Stimulated activated CD4-positive, alpha-beta T cell treated with anti-CD3 and anti-CD28 coated beads, TNF-alpha, amount 100 ng/mL, for 1 hour (primary cell): Measurements from ENCODE around the gene PEPD.

ENCODE experiments used
- DNase-seq, 3 donors: peaks; one replicate each; pipeline ENCODE4 v3.0.0-alpha.2; 2020; ENCODE audit warnings: low read depth in 3 of 3, low spot score in 1 of 3

The PEPD gene

GRCh38 chr19:33397536-33398360 lies 123.8 kb downstream of the PEPD start:
- no peak for DNase-seq

DNA sequence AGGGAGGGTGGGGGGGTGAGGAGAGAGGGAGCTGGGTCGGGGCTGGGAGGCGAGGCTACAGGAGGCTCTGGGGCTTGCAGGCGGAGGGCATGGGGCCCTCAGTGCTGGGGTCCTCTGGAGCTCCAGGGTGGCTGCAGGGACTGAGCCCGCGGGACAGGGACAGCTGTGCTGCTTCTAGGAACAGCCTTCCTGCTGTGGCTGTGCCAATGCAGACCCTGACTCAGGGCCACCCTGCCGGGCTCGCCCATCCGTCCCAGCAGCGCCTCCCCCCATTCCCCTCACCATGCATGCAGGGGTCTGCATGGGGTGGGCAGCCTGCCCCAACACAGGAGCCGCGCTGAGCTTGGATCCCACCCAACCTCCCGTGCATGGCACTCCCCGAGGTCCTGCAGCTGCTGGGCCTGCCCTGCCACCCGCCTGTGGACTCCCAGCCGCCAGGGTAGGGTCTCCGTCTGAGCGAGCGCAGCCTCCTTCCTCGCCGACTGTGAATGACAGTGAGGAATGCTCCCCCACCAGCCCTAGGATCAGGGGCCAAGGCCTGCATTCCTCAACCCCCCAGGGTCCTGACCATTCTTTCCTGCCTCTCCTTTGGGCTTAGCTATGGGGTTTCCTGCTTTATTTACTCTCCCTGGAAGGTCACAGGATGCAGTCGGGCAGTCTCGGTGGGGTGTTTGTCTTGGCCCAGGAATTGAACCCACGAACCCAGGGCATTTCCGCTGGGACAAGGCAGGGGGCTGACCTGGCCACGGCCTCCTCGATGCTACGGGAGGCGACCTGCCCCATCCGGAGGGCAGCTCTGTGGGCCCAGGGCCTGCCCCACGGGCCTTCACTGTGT lies 124.7 kb downstream of the PEPD start:
- DNase-seq: no peak

DNA sequence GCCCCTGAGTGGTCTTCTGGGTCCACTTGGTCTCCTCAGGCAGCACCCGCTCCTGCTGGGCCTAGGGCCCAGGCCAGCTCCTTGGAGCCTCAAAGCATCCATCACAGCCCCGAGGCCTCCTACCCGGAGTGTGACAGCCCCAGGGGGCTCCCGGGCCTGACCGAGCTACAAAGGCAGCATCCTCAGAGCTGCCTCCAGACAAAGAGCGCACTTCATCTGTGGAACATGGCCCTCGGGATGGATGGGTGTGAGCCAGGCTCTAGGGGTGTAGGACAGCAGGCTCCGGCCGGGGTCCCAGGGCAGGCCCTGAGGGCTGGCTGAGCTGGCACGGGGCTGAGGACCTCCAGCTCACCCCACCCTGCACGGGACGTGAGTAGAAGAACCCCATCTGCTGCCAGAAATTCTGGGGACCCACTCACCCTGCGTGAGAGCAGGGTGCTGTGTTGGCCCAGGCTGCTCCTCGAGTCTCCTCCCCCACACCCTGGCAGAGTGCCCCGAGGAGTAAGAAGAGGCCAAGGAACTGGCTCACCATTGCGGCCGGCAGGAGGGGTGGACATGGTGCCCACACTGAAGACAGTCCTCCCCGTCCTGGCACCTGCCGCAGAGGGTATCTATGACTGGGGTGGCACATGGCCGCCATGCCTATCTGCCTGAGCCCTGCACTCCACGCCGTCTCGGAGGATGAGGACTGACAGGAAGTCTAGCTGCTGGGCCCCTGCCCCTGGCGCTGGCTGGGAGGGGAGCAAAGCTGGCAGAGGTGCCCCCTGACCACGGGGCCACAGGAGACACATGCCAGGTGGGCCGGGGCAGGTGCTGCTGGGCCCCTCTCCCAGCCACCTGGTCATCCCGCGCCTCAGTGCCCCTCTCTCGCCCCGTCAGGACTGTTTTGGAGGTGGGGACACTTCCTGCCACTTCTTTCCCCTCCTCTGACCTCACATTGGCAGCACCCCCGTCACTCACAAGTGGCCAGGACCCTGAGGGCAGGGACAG lies 125.7 kb downstream of the PEPD start:
- DNase-seq: no peak

DNA sequence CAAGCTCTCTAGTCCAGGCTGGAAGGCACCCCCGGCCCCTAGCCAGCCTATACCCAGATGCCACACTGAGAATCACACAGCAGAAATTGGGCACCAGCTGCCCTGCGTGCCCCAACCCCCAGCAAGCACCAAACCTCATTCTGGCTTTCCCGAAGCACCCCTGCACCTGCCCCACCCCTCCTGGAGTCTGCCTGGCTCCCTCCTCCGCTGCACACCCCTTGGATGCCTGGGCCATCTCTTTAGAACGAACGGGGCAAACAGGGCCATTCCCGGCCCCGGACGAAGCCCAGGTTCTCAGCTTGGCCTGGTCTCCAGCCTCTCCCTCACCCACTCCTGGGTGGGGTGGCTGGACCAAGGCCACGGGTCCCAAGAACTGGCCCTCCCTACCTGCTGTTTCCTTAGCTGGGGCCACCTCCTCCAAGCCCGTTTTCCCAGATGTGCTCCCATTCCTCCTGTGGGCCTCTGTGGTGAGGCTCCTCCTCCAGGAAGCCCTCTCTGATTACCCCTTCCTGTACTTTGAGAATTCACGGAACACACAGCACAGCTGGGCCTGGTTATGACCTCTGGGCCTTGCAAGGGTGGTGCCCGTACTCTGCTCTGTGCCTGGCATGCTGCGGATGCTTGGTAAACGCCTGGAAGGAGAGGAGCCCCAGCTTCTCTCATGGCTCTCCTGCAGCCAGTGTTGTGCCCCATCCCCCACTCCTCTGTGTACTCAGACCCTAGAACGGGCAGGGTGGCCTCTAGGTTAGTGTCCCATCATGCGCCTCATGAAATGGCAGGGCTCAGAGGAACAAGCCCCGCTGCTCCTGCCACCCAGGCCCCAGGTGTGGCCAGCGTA lies 126.6 kb downstream of the PEPD start:
- no peak for DNase-seq

DNA sequence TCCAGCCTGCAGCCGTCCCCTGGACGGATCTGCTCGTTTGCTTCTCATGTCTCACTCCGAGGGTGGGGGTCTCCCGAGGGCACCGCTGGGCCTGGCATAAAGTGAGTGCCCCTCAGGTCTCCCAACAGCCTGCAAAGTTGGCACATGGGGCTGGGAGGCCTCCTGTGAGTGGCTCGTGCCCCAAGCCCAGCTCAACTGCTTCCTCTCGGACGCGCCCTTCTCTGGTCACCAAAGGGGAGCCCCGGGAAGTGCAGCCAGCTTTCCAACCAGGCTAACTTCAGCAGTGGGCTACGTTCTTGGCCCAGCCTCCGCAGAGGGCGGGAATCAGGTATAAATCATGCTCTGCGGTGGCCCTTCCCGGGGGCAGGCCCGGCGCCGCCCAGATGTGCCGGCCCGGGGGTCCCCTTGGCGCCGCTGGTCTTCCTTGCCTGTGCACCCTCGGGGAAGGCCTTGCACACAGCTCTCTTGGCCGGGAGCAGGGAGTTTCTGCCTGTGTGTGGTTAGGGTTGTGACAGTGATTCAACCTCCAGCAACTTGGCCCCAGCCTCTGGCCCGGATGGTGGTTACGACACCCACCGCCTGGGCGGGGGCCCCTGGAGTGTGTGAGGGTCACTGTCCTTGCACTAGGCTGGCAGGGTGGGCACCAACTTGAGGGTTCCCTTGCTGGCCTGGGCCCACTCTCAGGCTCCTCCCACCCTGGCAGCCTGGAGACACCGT lies 127.4 kb downstream of the PEPD start:
- no peak for DNase-seq

- DNase-seq: no peak
Observed at GRCh38 chr19:33393286-33394005, 128.1 kb downstream of the PEPD start.

DNA sequence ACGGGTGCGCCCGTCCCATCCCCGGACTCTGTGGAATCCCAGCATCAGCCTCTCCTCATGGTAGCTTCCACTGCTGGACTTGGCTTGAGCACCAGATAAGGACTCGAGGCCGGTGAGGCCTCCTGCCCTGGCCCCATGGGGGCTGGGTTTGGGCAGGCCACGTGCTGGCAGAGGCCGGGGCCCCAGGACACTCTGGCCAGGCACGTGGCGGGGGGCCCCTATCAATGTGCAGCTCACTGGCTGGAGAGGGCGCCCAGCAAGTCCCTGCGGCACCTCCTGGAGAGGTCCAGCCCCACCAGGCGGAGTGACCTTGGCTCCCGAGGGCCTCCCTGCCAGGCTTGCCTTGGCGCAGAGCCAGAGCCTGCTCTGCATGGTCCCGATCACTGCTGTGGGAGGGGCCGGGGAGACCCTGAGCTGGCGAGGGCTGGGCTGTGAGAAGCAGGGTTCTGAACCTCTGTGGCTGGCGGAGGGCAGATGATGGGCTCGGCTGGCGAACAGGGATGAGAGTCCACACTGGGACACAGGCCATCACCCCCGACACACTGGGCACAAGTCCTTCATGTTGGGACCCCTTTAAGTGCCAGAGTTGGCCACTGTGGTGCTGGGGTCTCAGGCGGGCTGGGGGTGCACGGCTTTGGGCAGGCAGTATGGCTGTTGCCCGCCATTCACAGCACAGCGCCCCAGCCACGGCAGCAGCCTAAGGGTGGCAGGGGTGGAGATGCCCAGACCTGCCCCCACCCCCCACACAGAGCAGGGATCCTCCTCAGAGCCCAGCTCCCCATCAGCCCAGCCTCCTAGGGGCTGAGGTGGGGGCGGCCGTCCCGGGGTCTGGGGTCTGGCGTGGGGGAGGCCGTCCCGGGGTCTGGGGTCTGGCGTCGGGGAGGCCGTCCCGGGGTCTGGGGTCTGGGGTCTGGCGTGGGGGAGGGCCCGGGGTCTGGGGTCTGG lies 129.0 kb downstream of the PEPD start:
- DNase-seq: no peak

DNA sequence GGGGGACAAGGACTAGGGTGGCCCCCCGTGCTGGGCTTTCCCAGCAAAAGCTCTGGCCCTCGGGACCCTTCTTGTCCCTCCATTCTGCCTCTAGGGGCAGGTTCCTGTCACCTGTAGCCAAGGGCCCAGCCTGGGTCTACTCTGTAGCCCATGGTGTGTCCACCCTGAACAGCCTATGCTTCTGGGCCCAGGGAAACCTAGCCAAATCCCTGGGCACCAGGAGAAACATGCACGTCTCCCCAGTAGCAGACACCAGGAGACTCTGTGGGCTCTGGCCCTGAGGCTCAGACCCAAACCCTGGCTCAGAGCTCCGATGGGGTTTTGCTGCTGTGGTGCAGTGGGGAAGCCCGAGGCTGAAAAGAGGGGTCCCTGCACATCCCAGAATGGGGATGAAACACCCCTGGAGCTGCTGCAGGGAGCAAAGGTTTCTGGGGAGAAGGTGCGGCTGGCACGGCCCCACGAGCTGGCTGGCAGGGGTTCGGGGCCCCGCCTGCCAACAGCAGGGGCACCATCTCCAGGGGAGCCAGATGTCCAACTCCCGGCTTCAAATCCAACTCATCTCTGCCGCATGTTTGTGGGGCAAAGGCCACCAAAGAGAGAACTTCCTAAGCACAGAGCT lies 129.9 kb downstream of the PEPD start:
- no peak for DNase-seq

GRCh38 chr19:33390908-33391630 lies 130.5 kb downstream of the PEPD start:
- DNase-seq: no peak

DNA sequence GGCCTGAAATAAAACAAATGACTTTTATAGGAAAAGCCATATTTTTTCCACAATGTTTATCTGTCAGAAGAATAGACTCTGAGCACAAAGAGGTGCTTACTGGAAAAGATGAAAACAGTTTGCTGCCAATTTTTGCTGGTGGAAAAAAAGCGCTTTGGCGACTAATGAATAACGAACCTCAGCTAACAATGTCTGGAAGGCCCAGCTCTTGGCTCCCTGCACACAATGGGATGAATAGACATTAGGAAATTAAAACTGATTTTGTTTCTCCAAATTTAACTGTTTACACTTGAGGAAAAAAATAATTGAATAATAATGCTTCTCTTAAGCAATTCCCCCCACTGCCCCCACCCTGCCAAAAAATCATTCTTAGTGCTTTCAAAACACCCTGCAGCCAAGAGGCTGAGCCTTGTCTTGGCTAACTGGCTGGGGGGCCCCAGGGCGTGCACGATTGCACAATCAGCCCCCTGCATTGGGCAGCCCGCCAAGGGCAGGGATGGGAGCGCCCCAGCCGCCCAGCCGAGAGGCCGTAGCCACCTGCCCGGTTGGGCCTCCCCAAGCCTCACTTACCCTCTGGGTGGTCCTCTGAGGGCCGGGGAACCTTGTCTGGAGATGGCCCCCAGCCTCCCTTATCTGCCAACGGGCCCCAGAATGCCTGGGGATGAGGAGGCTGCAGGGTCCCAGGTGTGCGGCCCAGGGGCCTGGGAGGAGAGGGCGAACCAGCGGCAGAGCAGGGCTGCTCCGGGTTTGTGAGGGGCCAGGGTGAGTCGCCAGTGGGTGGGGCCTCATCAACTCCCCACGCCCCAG lies 131.3 kb downstream of the PEPD start:
- no peak for DNase-seq

DNA sequence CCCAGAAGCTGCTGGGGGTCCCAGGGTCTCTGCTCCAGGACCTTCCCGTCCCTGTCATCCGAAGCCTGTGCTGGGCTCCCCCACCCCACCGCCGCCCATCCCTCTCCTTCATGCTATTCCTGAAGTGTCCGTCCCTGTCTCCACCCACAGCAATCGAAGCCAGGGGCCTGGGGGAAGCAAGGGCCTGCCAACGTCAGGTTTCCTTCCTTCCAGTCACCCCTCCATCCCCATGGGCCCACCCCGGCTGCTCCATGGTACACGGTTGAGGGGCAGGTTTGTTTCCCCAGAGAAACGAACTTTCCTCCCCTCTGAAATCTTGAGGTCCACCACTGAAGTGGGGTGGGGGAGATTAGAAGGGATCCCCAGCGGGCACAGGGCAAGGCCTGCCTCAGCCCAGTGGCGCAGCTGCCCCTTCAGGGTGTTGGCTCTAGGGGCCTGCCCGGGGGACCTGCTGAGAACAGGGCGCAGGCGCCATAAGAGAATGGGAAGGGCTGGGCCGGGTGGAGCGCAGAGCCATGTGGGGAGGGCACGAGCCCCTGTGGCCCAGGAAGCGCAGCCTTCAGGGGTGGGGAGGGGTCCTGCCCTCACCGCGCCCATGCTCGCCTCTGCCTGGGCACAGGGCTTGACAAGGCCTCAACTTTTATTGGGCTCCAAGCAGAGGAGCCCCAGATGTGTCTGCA lies 132.0 kb downstream of the PEPD start:
- DNase-seq: no peak

- no peak for DNase-seq
Observed at GRCh38 chr19:33388725-33389420, 132.7 kb downstream of the PEPD start.

DNA sequence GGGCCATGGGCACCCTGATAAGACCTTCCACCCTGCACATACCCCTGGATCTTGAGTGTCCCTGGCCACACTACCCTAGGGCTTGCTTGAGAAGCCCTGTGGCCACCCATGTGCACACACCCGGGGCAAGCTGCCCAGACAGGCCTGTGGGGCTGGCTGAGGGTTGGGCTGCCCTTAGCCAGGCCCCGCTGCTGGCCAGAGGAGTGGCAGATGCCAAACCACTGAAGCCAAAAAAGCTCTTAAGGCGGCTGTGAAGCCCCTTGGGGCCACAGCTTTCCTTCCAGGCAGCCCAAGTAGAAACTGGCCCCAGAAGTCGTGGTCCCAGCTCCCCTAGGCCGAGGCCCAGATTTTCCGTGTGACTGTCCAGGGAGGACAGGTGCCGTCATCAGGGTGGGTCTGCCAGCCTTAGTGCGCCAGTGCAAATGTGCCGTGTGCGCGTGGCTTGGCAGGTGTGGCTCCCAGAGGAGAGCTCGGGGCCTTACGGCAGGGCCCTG lies 133.3 kb downstream of the PEPD start:
- DNase-seq: no peak

GRCh38 chr19:33387351-33388230 lies 134.0 kb downstream of the PEPD start:
- no peak for DNase-seq
